Measurements from ENCODE around the gene ITPR1.

DNA sequence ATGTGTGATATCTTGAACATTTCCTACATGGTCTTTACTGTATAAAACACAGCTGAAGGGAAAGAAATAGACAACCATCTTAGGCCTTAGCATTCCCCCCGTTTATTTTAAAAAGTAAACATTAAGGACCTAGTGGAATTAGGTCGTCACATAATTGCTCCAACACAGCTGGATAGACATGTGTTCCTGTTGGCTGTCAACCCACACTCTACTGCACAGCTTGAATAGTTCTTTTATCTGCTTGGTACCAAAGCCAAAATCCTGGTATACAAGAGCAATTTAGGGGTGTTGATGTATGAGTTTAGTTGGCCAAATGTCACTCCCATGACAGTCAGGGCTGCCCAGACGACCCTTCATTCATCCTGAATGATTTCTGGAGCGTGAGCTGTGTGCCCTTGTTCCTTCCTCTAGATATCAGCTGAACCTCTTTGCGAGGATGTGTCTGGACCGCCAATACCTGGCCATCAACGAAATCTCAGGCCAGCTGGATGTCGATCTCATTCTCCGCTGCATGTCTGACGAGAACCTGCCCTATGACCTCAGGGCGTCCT is 179.7 kb downstream of the ITPR1 start:
- TF ChIP-seq, protein P1, sequence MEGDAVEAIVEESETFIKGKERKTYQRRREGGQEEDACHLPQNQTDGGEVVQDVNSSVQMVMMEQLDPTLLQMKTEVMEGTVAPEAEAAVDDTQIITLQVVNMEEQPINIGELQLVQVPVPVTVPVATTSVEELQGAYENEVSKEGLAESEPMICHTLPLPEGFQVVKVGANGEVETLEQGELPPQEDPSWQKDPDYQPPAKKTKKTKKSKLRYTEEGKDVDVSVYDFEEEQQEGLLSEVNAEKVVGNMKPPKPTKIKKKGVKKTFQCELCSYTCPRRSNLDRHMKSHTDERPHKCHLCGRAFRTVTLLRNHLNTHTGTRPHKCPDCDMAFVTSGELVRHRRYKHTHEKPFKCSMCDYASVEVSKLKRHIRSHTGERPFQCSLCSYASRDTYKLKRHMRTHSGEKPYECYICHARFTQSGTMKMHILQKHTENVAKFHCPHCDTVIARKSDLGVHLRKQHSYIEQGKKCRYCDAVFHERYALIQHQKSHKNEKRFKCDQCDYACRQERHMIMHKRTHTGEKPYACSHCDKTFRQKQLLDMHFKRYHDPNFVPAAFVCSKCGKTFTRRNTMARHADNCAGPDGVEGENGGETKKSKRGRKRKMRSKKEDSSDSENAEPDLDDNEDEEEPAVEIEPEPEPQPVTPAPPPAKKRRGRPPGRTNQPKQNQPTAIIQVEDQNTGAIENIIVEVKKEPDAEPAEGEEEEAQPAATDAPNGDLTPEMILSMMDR (conservative IDR thresholded peaks at IDR 0.05; ENCODE audit: low read depth, low read length) = no peak
- TF ChIP-seq, protein P2, sequence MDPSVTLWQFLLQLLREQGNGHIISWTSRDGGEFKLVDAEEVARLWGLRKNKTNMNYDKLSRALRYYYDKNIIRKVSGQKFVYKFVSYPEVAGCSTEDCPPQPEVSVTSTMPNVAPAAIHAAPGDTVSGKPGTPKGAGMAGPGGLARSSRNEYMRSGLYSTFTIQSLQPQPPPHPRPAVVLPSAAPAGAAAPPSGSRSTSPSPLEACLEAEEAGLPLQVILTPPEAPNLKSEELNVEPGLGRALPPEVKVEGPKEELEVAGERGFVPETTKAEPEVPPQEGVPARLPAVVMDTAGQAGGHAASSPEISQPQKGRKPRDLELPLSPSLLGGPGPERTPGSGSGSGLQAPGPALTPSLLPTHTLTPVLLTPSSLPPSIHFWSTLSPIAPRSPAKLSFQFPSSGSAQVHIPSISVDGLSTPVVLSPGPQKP (IDR thresholded peaks at IDR 0.05; ENCODE audit: borderline replicate concordance, low read depth, low read length) = no peak
- TF ChIP-seq RAD21 (IDR thresholded peaks at IDR 0.05; ENCODE audit: low read length) = no peak
- TF ChIP-seq POLR2A (IDR thresholded peaks at IDR 0.05; ENCODE audit: low read depth, low read length) = no peak
- TF ChIP-seq FOS (IDR thresholded peaks at IDR 0.05; ENCODE audit: low read depth, low read length) = no peak
- no peak for TF ChIP-seq MAFK (IDR thresholded peaks at IDR 0.05; ENCODE audit: low read depth, low read length)
- TF ChIP-seq, protein P3, sequence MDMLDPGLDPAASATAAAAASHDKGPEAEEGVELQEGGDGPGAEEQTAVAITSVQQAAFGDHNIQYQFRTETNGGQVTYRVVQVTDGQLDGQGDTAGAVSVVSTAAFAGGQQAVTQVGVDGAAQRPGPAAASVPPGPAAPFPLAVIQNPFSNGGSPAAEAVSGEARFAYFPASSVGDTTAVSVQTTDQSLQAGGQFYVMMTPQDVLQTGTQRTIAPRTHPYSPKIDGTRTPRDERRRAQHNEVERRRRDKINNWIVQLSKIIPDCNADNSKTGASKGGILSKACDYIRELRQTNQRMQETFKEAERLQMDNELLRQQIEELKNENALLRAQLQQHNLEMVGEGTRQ (IDR thresholded peaks at IDR 0.05; ENCODE audit: low read depth, low read length) = no peak
- TF ChIP-seq RCOR1 (IDR thresholded peaks at IDR 0.05; ENCODE audit: insufficient replicate concordance, low read length) = no peak
- TF ChIP-seq SMC3 (IDR thresholded peaks at IDR 0.05; ENCODE audit: low read depth, low read length) = no peak
- no peak for TF ChIP-seq RFX5 (IDR thresholded peaks at IDR 0.05; ENCODE audit: low read depth, low read length)
- no peak for TF ChIP-seq CHD1 (IDR thresholded peaks at IDR 0.05; ENCODE audit: low read depth, low read length)
- TF ChIP-seq BHLHE40 (IDR thresholded peaks at IDR 0.05; ENCODE audit: low read depth, low read length) = no peak
